ENCODE measurements around the gene ZNF423. TPM values are rescaled to one million over a fixed set of nuclear protein-coding genes. Genes with fewer than 3 reads are reported as not detected.

Gene ZNF423
- total RNA-seq, 1 experiment from 2014 or later: 0.49 TPM

- no peak overlapping the region for H3K27ac ChIP-seq (ENCODE audit: low read length)
- no peaks in the 10 kb centered on the region for H3K27me3 ChIP-seq (ENCODE audit: control insufficient read depth, insufficient read depth, low read length)
- DNase-seq (ENCODE audit: low read depth, low spot score) (no peak), ATAC-seq (no peak)
- H3K4me3 ChIP-seq (ENCODE audit: low read depth in 2 of 2, low read length in 2 of 2): no peak overlapping the region
- intact Hi-C loops (cut with micrococcal nuclease; ENCODE audit: unreplicated experiment): no loop called here
- TF ChIP-seq TCF7L2 (IDR thresholded peaks at IDR 0.05; ENCODE audit: low read depth, low read length) (no peak), POLR2AphosphoS5 (IDR thresholded peaks at IDR 0.05; ENCODE audit: low read depth, low read length) (no peak), SIN3A (IDR thresholded peaks at IDR 0.05; ENCODE audit: borderline replicate concordance, insufficient read depth, low read depth, low read length) (no peak)
- TF ChIP-seq, protein P1, sequence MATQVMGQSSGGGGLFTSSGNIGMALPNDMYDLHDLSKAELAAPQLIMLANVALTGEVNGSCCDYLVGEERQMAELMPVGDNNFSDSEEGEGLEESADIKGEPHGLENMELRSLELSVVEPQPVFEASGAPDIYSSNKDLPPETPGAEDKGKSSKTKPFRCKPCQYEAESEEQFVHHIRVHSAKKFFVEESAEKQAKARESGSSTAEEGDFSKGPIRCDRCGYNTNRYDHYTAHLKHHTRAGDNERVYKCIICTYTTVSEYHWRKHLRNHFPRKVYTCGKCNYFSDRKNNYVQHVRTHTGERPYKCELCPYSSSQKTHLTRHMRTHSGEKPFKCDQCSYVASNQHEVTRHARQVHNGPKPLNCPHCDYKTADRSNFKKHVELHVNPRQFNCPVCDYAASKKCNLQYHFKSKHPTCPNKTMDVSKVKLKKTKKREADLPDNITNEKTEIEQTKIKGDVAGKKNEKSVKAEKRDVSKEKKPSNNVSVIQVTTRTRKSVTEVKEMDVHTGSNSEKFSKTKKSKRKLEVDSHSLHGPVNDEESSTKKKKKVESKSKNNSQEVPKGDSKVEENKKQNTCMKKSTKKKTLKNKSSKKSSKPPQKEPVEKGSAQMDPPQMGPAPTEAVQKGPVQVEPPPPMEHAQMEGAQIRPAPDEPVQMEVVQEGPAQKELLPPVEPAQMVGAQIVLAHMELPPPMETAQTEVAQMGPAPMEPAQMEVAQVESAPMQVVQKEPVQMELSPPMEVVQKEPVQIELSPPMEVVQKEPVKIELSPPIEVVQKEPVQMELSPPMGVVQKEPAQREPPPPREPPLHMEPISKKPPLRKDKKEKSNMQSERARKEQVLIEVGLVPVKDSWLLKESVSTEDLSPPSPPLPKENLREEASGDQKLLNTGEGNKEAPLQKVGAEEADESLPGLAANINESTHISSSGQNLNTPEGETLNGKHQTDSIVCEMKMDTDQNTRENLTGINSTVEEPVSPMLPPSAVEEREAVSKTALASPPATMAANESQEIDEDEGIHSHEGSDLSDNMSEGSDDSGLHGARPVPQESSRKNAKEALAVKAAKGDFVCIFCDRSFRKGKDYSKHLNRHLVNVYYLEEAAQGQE (IDR thresholded peaks at IDR 0.05; ENCODE audit: insufficient read depth in 1 of 2, low read depth in 2 of 2, low read length in 1 of 2): no peak
- TF ChIP-seq, protein P2, sequence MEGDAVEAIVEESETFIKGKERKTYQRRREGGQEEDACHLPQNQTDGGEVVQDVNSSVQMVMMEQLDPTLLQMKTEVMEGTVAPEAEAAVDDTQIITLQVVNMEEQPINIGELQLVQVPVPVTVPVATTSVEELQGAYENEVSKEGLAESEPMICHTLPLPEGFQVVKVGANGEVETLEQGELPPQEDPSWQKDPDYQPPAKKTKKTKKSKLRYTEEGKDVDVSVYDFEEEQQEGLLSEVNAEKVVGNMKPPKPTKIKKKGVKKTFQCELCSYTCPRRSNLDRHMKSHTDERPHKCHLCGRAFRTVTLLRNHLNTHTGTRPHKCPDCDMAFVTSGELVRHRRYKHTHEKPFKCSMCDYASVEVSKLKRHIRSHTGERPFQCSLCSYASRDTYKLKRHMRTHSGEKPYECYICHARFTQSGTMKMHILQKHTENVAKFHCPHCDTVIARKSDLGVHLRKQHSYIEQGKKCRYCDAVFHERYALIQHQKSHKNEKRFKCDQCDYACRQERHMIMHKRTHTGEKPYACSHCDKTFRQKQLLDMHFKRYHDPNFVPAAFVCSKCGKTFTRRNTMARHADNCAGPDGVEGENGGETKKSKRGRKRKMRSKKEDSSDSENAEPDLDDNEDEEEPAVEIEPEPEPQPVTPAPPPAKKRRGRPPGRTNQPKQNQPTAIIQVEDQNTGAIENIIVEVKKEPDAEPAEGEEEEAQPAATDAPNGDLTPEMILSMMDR (IDR thresholded peaks at IDR 0.05): no peak
- no peaks in the 10 kb centered on the region for H3K36me3 ChIP-seq (ENCODE audit: control insufficient read depth, insufficient read depth, low read length)
- no peaks in the 10 kb centered on the region for H3K4me1 ChIP-seq (ENCODE audit: control insufficient read depth, insufficient read depth, low read length)
- CTCF ChIA-PET: no interaction called here
- no TSS peak for BruUV-seq (replicated peaks)
- H3K9me3 ChIP-seq (ENCODE audit: control insufficient read depth, insufficient read depth, low read depth, low read length): no peaks in the 10 kb centered on the region
- POLR2A ChIA-PET: no interaction called here
- in situ Hi-C loops (cut with HindIII; ENCODE audit: low pct_unique_long_range_greater_than_20kb, low sequenced_read_pairs): no loop called here
Measured at GRCh38 chr16:49799172-49799571, 56.7 kb downstream of the ZNF423 start.

DNA sequence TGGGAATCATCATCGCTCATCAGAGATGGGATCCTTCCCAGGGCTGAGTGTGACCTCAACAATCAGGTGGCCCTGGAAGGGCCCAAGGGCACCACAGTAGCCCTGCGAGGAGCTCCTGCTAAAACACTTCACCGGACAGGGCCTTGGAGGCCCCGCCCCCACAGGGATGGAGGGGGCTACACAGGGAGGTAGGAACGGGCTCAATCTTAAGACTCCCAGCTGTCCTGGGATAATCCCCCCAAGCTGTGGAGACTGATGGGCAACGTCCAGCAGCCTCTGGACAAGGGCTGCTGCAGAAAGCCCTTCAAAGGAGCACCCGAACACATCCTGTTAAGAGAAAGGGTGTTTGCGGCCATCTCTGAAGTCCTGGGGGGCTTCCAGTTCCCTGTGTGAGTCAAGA lies 60.4 kb downstream of the ZNF423 start:
- in situ Hi-C loops (cut with HindIII; ENCODE audit: low pct_unique_long_range_greater_than_20kb, low sequenced_read_pairs): no loop called here
- H3K4me3 ChIP-seq (ENCODE audit: low read depth in 2 of 2, low read length in 2 of 2): no peak overlapping the region
- TF ChIP-seq, protein P1 (IDR thresholded peaks at IDR 0.05; ENCODE audit: insufficient read depth in 1 of 2, low read depth in 2 of 2, low read length in 1 of 2): no peak
- TF ChIP-seq TCF7L2 (IDR thresholded peaks at IDR 0.05; ENCODE audit: low read depth, low read length) (no peak), SIN3A (IDR thresholded peaks at IDR 0.05; ENCODE audit: borderline replicate concordance, insufficient read depth, low read depth, low read length) (no peak), POLR2AphosphoS5 (IDR thresholded peaks at IDR 0.05; ENCODE audit: low read depth, low read length) (no peak)
- TF ChIP-seq, protein P2 (IDR thresholded peaks at IDR 0.05): no peak
- H3K9me3 ChIP-seq (ENCODE audit: control insufficient read depth, insufficient read depth, low read depth, low read length): no peaks in the 10 kb centered on the region
- H3K36me3 ChIP-seq (ENCODE audit: control insufficient read depth, insufficient read depth, low read length): no peaks in the 10 kb centered on the region
- no peak for DNase-seq (ENCODE audit: low read depth, low spot score)
- H3K4me1 ChIP-seq (ENCODE audit: control insufficient read depth, insufficient read depth, low read length): no peaks in the 10 kb centered on the region
- H3K27me3 ChIP-seq (ENCODE audit: control insufficient read depth, insufficient read depth, low read length): no peaks in the 10 kb centered on the region; the same call in 1 of the 2 replicates
- no peak for ATAC-seq
- POLR2A ChIA-PET: no interaction called here
- CTCF ChIA-PET: no interaction called here
- no TSS peak for BruUV-seq (replicated peaks)
- intact Hi-C loops (cut with micrococcal nuclease; ENCODE audit: unreplicated experiment): no loop called here
- no peak overlapping the region for H3K27ac ChIP-seq (ENCODE audit: low read length)
